ENCODE results near the gene PRDX5.

The PRDX5 gene

DNA sequence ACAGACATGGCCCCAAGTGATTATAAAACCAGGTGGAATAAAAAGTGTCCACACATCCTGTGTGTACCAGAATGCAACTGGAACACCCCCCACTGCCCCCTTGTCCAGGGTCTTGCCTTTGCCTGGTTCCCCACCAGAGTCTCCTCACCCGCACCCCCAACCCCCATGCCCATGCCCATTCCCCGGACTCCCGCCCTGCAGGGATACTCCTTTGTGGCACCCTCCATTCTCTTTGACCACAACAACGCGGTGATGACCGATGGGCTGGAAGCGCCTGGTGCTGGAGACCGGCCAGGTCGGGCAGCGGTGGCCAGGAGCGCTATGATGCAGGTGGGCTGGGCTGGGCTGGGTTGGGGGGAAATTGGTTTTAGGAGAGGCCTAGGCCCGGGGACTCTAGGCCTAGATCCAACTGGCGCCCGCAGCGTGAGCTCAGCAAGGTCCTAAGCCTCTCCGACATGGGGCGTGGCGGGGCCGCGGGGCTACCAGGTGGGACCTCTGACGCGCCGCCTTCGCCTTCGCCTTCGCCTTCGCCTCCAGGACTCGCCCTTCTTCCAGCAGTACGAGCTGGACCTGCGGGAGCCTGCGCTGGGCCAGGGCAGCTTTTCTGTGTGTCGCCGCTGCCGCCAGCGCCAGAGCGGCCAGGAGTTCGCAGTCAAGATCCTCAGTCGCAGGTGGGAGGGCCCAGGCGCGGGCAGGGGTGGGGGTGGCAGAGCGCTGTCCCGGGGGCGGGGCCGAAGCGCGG lies 50.2 kb downstream of the PRDX5 start:
- DNase-seq, result no peak

DNA sequence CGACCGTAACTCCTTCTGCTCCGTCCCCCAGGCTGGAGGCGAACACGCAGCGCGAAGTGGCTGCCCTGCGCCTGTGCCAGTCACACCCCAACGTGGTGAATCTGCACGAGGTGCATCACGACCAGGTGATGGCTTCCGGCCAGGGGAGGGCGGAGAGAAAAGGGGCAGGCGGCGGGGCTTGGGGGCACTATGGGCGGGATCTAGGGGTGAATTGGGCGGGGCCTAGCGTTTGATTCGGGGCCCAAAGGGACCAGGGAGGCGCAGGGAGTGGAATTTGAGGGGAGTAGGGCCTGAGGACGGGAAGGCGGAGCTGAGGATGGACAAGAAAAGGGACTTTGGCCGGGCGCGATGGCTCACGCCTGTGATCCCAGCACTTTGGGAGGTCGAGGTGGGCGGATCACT lies 50.8 kb downstream of the PRDX5 start:
- no peak for DNase-seq

DNA sequence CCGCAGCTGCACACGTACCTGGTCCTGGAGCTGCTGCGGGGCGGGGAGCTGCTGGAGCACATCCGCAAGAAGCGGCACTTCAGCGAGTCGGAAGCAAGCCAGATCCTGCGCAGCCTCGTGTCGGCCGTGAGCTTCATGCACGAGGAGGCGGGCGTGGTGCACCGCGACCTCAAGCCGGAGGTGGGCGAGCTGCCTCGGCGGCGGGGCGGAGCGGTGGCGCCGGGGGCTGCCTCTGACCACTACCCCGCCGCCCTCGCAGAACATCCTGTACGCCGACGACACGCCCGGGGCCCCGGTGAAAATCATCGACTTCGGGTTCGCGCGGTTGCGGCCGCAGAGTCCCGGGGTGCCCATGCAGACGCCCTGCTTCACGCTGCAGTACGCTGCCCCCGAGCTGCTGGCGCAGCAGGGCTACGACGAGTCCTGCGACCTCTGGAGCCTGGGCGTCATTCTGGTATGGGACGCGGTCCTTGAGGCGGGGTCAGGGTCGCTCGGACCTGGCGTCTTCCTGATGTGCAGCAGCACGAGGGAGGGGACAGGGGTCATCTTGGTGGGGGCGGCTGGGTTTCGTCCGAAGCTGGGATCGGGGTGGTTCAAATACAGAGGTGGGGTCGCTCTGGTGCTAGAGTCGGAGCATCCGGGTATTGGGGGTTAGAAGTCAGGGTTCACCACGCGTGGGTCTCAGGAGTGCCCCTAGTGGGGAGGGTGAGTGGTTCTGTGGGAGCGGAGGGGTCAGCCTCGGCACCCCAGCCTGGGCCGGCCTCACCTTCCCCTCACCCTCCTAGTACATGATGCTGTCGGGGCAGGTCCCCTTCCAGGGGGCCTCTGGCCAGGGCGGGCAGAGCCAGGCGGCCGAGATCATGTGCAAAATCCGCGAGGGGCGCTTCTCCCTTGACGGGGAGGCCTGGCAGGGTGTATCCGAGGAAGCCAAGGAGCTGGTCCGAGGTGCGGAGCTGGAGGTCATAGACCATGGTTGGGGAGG lies 51.8 kb downstream of the PRDX5 start:
- DNase-seq, result no peak

DNA sequence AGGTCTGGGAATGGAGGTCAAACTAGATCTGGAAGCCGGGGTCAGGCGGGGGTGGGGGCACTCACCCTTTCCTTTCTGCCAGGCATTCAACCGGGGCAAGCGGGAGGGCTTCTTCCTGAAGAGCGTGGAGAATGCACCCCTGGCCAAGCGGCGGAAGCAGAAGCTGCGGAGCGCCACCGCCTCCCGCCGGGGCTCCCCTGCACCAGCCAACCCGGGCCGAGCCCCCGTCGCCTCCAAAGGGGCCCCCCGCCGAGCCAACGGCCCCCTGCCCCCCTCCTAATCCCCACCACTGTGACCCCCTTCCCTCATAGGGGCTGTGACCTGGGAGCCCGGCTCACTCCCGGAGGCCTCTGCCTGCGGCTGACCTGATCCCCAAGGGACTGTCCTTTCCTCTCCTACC lies 53.3 kb downstream of the PRDX5 start:
- DNase-seq, result no peak

Data from SW 1271 (cell line).